Fibroblast of skin of scalp (primary cell): ENCODE results near the gene TET1.
"Not testable (repeated sequence)": the region's sequence is repeated elsewhere in the genome, so short reads cannot be mapped to it uniquely, and the experiment has no call there.

ENCODE experiments used
- DNase-seq: peaks from one replicate; pipeline ENCODE4 v3.0.0-alpha.2; 2013

Gene TET1

DNA sequence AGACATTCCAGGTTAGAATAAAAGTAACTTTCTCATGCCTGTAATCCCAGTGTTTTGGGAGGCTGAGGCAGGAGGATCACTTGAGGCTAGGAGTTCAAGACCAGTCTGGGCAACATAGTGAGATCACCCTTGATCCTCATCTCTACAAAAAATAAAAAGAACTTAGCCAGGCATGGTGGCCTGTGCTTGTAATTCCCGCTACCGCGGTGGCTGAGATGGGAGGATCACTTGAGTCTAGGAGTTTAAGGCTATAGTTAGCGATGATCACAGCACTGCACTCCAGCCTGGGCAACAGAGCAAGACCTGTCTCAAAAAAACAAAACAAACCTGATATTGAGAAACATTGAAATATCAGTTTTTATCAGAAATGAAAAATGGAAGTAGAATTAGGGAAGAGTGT is 4.6 kb downstream of the TET1 start:
- DNase-seq, result no peak

GRCh38 chr10:68565658-68566057 is 5.5 kb downstream of the TET1 start:
- DNase-seq, result no peak

DNA sequence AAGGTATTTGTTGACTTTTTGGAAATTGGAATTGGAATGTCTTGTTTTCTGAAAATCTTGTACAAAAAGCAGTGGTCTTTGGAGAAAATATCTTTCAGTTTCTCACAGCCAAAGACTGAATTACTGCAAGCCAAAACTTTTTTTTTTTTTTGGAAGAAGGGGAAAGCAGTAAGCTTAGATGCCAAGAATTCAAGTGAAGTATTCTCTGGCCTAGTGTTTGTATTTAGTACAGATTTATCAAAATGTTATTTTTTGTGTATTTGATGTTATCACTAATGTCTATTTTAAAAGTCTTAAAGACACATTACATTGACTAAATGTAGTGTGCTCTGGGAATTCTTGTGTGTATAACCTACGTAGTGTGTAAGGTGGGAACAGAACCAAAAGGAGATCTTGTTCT is 6.2 kb downstream of the TET1 start:
- no peak for DNase-seq

GRCh38 chr10:68566955-68567354 is 6.8 kb downstream of the TET1 start:
- no peak for DNase-seq

DNA sequence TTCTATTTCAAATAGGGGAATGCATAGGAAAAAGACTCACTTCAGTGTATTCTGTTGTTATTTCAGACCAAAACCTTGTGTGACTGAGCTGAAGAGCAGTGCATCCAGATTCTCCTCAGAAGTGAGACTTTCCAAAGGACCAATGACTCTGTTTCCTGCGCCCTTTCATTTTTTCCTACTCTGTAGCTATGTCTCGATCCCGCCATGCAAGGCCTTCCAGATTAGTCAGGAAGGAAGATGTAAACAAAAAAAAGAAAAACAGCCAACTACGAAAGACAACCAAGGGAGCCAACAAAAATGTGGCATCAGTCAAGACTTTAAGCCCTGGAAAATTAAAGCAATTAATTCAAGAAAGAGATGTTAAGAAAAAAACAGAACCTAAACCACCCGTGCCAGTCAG is 12.0 kb downstream of the TET1 start:
- no peak for DNase-seq

- DNase-seq, result no peak
Measured at GRCh38 chr10:68574051-68574450, 13.9 kb downstream of the TET1 start.

DNA sequence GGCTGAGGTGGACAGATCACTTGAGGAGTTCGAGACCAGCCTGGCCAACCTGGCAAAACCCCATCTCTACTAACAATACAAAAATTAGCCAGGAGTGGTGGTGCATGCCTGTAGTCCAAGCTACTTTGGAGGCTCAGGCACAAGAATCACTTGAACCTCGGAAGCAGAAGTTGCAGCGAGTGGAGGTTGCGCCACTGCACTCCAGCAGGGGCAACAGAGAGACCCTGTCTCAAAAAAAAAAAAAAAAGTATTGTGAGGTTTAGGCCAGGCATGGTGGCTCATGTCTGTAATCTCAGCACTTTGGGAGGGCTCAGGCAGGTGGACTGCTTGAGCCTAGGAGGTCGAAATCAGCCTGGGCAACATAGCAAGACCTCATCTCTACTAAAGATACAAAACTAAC is 16.0 kb downstream of the TET1 start:
- DNase-seq, result no peak

GRCh38 chr10:68578974-68579373 is 18.8 kb downstream of the TET1 start:
- no peak for DNase-seq

GRCh38 chr10:68584187-68584586 is 24.1 kb downstream of the TET1 start:
- not testable (repeated sequence) for DNase-seq

DNA sequence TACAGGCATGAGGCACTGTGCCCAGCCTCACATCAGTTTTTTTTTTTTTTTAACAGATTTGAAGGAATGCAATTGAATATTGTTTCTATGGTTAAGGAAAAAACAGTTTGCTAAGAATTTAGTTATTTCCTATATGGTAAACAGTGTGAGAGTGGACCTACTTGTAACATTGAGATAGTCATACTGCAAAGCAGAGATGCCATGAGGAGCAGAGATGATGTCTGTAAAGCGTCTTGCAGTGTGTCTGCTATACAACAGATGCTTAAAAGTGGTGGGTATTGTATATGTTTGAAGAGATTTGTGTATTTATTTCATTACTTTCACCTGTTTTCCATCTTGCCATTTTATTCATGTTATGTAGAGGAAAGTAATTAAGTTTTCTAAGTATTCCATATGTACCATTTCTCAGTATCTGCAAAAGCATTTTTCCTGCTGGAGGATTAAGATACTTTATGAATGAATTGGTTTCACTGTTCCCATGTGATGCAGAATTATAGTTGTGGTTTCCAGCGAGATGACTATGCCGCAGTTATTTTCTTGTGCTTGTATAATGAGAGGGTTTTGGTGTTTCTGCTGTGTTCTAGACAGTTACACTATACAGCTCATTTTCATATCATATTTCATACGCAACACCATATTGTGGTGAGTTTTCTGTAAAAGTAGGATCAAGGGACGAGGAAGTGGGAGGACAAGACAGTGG is 26.6 kb downstream of the TET1 start:
- DNase-seq, result peak; percentile 66

GRCh38 chr10:68594405-68594804 is 34.3 kb downstream of the TET1 start:
- peak; percentile 30 for DNase-seq

DNA sequence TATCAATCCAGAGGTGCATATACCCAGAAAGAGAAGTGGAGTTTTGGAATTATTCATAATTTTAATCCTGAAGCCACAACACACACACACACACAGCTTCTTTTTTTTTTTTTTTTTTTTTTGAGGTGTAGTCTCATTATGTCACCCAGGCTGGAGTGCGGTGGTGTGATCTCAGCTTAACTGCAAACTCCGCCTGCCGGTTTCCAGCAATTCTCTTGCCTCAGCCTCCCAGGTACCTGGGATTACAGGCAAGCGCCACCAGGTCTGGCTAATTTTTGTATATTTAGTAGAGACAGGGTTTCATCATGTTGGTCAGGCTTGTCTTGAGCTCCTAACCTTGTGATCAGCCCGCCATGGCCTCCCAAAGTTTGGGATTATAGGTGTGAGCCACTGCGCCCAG is 35.4 kb downstream of the TET1 start:
- no peak for DNase-seq

GRCh38 chr10:68597407-68597806 is 37.3 kb downstream of the TET1 start:
- DNase-seq, result no peak

GRCh38 chr10:68598978-68599770 is 39.0 kb downstream of the TET1 start:
- DNase-seq, result peak; percentile 80

GRCh38 chr10:68599771-68600040 is 39.6 kb downstream of the TET1 start:
- DNase-seq, result no peak

DNA sequence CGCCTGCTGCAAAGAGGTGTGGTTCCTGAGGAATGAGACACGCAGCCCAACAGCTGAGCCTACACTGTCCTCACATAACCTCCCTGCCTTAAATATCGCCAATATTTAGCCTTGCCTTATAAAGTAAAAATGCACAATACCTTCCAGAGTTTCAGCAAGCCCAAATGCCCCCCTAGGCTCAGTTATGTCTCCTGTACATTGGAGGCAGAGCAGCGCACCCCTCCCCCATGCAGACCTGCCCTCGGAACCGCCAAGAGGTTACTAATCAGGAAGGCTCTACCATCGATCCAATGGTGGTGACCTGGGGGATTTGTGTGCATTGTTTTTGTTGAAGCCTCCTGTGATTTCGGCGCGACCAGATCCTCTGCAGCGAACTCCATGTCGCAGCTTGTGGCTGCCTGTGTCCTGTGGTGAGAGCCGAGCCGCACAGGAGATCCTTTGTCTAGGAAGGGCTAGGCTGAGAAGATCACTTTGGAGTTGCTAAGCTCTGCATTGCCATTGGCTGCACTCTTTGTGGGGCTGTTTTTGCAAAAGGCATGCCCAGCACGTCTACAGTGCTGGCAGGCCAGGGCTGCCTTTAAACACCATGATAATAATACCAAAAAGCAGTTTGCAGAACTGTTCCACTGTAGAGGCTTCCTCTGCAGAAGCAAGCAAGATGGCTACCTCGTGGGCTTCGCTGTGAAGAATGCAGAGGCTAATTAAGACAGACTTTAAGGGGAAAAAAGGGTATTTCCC is 40.1 kb downstream of the TET1 start:
- peak; percentile 95 for DNase-seq

DNA sequence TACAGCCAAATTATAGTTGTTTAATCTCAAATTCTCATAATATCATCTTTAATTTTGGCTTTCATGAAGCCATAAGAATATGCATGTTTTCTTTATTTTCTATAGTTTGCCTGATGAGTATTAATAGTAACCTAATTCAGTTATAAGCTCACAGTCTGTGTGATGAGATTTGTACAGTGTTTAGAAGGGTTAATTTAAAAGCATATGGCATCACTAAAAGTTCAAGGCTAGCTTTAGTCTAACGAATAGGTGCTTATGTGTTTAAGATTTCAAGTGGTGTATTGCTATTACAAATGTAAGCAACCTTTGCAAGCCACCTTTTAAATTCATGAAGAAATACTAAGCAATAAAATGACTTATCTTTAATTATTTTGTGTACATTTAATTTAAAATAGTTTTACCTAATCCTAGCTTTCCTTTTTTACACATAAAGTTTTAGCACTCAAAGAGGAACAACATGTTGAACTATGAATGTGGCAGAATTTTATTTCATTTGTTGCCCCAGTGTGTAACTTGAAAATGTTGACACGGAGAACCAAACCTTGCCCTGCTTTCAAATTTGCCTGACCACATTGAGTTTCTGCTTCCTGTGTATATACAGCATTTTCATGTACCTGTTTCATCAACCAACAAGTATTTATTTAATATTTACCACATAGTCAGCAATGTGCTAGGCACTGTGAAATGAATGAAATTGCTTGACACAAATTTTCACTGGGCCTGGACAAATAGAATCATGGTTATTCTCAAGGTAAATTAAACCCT is 41.5 kb downstream of the TET1 start:
- no peak for DNase-seq

GRCh38 chr10:68602434-68602833 is 42.3 kb downstream of the TET1 start:
- no peak for DNase-seq

DNA sequence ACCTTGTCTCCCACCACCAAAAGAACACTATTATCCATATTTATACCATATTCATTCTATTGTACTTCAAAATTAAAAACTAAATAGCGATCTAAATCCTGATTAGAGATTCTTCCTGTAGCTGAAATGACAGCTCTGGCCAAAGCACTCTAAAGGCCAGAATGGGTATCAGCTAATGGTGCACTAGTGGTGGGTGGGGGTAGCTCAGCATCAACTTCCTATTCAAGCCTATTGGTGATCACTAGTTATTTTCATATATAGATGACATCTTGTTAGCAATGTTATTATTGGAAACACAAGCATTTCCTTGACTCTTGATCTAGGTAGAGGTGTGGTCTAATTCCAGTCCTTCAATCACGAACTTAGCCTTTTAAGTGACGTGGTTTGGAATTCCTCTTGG is 43.6 kb downstream of the TET1 start:
- DNase-seq, result no peak

DNA sequence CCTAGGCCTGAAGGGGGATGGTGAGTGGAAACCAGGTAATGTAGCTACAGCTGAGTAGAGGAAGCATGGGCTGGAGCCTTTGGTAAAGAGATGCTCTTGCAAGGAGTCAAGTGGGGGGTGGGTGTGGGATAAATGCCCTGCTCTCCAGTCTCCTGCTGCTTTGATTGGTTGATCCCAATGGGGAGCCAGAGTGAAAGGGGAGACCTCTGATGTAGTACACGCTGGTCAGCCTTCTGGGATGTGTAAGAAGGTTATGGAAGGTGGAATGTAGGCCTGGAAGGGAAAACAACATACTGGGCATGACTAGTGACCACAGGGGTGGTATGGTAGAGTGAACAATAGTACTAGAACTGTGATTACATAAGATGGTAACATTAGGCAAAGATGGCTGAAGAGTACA is 44.3 kb downstream of the TET1 start:
- DNase-seq, result no peak

- DNase-seq, result peak; percentile 13
Measured at GRCh38 chr10:68606918-68607317, 46.8 kb downstream of the TET1 start.

- DNase-seq, result not testable (repeated sequence)
Measured at GRCh38 chr10:68610023-68610422, 49.9 kb downstream of the TET1 start.

- DNase-seq, result no peak
Measured at GRCh38 chr10:68611227-68611626, 51.1 kb downstream of the TET1 start.
